ENCODE data around the gene FOXB1.

The FOXB1 gene

DNA sequence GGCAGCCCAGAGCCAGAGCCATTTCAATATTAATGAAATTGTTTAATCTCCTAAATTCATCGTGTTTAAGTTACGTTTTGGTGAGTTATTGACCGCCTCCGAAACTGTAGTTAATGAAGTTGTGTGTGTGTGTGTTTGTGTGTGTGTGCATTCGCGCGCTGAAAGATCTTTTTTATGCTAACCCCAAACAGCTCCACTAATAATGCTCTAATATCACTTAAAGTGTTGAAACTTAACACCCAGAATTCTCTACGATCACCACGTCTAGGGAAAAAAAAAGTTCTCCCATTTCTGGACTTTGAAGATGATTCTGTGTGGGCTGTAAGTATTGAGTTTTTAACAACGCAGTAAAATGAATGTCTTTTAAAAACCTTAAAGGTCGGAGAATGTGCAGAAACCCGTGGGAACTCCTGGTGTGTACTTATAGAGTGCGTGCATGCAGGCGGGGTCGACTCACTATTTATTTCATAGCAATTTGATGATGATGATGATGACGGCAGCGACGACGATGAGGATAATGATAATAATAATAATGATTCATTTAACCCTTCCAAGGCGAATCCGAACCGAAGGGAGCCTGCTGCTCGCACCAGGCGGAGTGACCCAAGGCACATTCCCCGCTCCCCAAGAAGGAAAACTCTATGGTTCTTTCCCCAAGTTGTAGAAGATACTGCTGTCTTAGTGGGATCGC lies 1.4 kb upstream of the FOXB1 start:
- TF ChIP-seq, protein P1, sequence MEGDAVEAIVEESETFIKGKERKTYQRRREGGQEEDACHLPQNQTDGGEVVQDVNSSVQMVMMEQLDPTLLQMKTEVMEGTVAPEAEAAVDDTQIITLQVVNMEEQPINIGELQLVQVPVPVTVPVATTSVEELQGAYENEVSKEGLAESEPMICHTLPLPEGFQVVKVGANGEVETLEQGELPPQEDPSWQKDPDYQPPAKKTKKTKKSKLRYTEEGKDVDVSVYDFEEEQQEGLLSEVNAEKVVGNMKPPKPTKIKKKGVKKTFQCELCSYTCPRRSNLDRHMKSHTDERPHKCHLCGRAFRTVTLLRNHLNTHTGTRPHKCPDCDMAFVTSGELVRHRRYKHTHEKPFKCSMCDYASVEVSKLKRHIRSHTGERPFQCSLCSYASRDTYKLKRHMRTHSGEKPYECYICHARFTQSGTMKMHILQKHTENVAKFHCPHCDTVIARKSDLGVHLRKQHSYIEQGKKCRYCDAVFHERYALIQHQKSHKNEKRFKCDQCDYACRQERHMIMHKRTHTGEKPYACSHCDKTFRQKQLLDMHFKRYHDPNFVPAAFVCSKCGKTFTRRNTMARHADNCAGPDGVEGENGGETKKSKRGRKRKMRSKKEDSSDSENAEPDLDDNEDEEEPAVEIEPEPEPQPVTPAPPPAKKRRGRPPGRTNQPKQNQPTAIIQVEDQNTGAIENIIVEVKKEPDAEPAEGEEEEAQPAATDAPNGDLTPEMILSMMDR (IDR thresholded peaks at IDR 0.05; ENCODE audit: low read length, missing control alignments), result no peak

GRCh38 chr15:60003243-60004008 lies 685 bp upstream of the FOXB1 start:
- TF ChIP-seq, protein P1 (IDR thresholded peaks at IDR 0.05; ENCODE audit: low read length, missing control alignments), result no peak
- DNase-seq (ENCODE audit: low read depth), result no peak
- no peak overlapping the region for H3K4me3 ChIP-seq (replicated peaks; ENCODE audit: low read depth, low read length)

More for the DNA sequence above, 1.4 kb upstream of the FOXB1 start:
- no peak overlapping the region for H3K4me3 ChIP-seq (replicated peaks; ENCODE audit: low read depth, low read length)
- DNase-seq (ENCODE audit: low read depth), result no peak

DNA sequence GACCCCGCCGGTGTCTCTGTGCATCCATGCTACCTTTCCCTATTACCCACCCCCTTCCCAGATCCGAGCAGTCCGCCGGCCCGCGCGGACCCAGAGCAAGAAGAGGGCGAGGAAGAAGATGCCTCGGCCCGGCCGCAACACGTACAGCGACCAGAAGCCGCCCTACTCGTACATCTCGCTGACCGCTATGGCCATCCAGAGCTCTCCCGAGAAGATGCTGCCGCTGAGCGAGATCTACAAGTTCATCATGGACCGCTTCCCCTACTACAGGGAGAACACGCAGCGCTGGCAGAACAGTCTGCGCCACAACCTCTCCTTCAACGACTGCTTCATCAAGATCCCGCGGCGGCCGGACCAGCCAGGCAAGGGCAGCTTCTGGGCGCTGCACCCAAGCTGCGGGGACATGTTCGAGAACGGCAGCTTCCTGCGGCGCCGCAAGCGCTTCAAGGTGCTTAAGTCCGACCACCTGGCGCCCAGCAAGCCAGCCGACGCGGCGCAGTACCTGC lies 788 bp downstream of the FOXB1 start:
- no peak overlapping the region for H3K4me3 ChIP-seq (replicated peaks; ENCODE audit: low read depth, low read length)
- peak; percentile 23 for DNase-seq (ENCODE audit: low read depth)
- TF ChIP-seq, protein P1 (IDR thresholded peaks at IDR 0.05; ENCODE audit: low read length, missing control alignments), result no peak

DNA sequence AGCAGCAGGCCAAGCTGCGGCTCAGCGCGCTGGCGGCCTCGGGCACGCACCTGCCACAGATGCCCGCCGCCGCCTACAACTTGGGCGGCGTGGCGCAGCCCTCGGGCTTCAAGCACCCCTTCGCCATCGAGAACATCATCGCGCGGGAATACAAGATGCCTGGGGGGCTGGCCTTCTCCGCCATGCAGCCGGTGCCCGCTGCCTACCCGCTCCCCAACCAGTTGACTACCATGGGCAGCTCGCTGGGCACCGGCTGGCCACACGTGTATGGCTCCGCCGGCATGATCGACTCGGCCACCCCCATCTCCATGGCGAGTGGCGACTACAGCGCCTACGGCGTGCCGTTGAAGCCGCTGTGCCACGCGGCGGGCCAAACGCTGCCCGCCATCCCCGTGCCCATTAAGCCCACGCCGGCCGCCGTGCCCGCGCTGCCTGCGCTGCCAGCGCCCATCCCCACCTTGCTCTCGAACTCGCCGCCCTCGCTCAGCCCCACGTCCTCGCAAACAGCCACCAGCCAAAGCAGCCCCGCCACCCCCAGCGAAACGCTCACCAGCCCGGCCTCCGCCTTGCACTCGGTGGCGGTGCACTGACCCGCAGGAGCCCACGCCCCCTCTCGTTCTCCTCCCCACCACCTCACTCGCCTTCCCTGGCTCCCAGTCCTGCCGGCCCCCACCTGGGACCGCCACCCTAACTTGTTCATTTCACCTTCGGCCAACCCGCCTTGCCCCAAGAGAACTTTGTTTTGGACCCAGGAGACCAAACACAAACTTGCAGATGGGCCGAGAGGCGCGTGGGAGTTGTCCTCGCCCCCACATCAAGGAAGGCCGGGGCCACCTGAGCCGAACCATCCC lies 1.5 kb downstream of the FOXB1 start:
- H3K4me3 ChIP-seq (replicated peaks; ENCODE audit: low read depth, low read length), result peak overlapping the region; percentile 51
- TF ChIP-seq, protein P1 (IDR thresholded peaks at IDR 0.05; ENCODE audit: low read length, missing control alignments), result no peak
- no peak for DNase-seq (ENCODE audit: low read depth)

DNA sequence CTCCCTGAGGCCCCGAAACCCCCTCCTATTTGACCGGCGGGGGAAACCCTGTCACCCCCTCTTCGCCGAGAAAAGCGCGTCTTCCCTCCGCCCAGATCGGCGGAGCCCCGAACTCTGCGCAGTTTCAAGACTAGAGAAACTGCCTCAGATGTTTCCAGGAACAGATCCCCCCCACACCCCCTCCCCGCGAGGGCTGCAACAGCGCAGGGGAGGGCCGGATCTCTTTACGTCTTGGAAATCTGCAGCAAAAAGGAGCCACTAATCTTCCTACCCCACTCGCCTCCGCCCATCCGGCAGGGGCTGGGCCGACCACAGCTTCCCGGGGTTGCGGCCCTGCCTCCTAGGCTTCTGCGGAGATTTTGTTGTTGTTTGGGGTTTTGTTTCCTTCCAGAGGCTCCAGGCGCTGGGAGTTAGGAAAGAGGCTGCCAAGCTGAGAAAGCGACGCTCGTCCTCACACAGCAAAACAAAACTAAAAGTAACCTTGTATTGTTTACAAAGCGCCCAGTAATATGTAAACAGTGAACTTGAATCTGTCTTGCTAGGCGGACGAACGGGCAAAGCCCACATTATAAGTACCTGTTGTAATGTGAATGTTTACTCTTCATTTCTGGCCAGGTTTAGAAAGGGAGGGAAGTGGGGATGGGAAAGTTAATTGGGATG lies 2.2 kb downstream of the FOXB1 start:
- H3K4me3 ChIP-seq (replicated peaks; ENCODE audit: low read depth, low read length), result peak overlapping the region; percentile 51
- TF ChIP-seq, protein P1 (IDR thresholded peaks at IDR 0.05; ENCODE audit: low read length, missing control alignments), result no peak
- peak; percentile 26 for DNase-seq (ENCODE audit: low read depth)

DNA sequence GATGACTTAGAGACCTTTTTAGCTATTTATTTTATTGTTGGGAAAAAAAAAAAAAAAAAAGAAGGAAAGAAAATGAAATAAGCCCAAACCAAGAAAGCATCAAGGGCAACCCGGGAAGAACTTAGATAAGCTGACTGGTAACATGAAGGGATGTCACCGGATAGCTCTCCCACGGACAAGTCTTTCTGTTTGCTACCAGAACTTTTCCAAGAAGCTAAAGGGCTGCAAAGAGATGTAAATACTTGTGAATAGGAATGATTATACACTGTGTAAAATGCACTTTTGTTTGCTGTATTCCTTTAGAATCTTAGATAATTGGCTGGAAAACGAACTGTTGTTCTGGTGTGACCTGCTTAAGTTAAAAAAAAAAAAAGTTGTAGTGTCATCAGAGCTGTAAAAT lies 2.8 kb downstream of the FOXB1 start:
- TF ChIP-seq, protein P1 (IDR thresholded peaks at IDR 0.05; ENCODE audit: low read length, missing control alignments), result no peak
- no peak for DNase-seq (ENCODE audit: low read depth)
- peak overlapping the region; percentile 51 for H3K4me3 ChIP-seq (replicated peaks; ENCODE audit: low read depth, low read length)

Measured in fibroblast of pulmonary artery (primary cell).